GM18861 (cell line): ENCODE measurements around the gene ADGRD1.

Source experiments
- ATAC-seq: cut with Tn5 transposase; IDR thresholded peaks from one replicate; pipeline ENCODE4 v1.9.1; 2021; ENCODE audit not compliant: unreplicated experiment

The ADGRD1 gene

DNA sequence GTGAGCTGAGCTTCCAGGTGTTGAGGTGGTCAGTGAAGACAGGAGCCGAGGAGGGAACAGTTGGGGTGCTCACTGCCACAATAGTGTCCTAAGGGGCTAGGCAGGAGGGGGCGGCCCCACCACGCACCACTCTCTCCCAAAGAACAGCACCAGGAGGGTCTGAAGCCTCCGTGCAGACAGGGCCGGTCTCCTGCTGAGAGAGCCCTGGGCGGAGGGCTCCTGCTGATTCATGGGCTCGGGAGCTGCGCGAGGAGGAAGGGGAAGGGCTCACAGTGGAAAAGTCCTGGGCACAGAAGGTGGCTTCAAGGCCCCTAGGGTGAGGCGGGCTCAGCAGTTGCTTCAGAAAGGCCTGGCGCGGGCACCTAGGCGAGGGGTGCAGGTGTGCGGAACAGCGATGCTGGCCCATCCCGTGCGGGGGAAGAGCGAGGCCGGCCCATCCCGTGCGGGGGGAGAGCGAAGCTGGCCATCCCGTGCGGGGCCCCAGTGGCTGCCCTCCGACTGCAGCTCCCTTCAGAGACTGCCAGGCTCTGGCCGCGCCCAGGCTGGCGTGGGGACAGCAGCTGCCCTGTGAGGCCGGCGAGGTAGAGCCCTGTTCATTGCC is 176.7 kb downstream of the ADGRD1 start:
- no peak for ATAC-seq

DNA sequence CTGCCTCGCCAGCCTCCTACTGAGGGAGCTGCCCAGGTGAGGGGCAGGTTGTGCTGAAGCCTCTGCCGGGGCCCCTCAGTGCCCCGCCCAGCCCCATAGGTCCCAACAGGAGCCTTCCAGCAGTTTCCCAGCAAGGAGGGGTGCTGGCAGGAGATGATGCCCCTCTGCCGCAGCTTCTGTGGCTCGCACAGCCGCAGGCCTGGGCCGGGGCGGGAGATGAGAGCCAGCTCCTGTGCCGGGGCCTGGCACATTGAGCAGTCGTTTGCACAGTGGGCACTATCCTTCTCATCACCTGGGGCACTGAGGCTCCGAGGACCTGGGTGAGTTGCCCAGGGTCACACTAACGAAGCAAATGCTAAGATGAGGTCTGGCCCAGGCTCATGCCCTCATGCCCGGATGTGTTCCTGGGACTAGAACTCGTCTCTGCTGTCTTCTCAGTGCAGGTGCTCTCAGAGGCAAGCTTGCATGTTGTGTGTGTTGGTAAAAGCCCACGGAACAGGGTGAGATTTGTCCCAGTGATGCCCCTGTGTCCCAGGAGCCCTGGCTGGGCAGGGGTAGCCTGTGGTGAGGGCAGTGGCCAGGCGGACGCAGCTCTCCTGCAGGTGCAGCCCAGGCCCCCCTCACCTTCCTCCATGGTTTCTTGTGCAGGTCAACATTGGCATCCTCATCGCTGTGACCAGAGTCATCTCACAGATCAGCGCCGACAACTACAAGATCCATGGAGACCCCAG is 177.5 kb downstream of the ADGRD1 start:
- ATAC-seq, result no peak

GRCh38 chr12:131131808-131132117 is 178.1 kb downstream of the ADGRD1 start:
- ATAC-seq, result no peak

GRCh38 chr12:131132118-131132892 is 178.6 kb downstream of the ADGRD1 start:
- ATAC-seq, result no peak

DNA sequence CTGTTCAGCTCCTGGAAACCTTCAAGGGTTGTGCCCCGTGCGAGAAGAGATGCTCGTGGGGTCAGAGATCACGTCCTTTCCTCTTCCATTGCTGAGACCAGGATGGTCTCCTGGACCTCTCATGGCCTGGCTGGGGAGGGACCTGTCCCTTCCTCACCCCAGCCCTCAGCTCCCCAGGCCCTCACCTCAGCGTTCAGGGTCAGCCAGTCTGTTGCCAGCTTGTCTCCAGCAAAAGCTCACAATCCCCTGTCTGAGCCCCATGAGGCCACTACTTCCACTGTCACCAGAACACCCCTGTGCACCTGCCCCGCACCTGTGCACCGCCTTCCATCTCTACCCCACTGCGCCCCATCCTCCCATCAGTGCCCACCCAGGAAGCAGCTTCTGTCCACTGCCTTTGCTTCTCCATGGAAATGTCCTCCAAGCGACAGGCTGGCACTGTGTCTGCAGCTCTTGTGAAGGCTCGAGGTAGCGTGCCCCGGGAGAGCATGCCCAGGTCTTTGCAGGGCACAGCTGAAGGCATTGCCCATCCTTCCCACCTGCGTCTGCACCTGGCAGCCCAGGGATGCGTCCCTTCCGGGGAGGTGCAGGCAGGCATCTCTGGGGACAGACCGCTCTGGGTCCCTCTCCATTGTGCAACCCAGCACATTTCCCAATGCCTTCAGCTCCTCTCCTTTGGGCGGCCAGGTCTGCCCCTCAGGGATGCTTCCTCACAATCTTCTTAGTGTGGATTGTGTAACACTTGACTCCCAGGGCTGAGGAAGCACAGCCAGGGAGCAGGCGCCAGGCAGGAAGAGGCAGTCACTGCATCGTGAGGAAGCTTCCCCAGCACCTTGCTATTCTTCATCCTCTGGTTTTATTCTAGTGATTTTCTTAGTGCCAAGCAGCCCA is 179.6 kb downstream of the ADGRD1 start:
- ATAC-seq, result no peak

GRCh38 chr12:131133994-131134393 is 180.3 kb downstream of the ADGRD1 start:
- ATAC-seq, result no peak

DNA sequence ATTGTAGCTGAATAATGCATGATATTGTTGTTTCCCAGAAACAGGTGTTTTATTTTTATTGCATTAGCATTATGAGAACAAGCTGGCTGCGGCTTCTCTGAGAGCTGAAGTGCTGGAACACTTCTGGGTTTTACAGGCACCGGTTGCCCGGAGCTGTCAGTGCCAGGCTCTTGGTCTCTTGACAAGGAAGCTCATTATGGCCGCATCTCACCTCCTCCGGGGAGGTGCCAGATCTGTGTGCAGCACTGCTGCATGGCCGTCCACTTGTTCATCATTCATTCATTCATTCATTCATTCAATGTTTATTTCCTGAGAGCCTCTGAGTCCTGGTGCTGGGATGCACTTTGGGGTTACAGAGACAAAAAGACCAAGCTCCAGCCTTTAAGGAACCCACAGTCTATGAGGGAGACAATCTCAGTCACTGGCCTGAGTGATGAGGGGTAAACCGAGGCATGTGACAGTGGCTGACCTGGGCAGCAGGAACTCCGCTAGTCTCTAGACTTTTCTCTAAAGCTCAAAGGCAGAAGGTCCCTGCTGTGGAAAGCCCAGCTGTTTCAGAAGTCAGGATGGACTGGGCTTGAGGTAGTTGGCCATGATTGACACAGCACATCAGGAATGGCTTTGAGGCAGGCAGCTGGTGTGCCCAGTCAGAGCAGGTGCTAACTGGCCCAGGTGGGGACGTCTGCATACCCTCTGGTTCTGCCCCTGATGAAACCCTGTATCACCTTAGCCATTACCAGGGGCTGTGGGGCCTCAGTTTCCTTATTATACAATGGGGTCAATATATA is 181.0 kb downstream of the ADGRD1 start:
- ATAC-seq, result no peak

- no peak for ATAC-seq
Observed at GRCh38 chr12:131135311-131135785, 181.6 kb downstream of the ADGRD1 start.

DNA sequence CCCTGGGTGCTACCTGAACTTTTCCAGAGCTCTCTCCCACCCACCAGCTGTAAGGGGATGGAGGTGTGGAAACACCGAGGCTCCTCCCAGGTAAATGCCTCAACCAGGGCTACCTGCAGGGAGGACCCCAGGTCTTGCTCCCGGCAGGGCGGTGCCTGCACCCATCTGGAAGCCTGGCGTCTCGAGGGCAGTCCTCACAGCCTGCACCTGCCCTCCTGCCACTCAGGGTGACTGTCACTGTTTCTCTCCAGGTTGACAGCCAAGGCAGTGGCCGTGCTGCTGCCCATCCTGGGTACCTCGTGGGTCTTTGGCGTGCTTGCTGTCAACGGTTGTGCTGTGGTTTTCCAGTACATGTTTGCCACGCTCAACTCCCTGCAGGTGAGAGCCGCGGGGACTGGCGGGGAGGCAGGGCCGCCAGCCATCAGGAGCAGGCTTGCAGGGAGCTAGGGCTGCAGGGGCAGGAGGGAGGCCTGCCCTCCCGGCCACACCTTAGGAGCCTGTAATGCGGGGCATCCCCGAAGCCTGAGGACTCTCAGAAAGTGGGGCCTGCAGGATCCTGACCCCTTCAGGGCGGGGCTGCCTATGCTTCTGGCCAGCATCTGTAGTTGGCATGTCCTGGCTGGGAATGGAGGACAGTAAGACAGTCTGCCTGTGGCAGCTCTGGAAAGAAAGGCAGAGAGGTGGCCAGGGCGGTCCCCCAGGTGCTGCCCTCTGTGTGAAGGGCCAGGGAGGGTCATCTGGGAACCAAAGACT is 182.3 kb downstream of the ADGRD1 start:
- ATAC-seq, result no peak

- no peak for ATAC-seq
Observed at GRCh38 chr12:131136539-131136872, 182.8 kb downstream of the ADGRD1 start.

GRCh38 chr12:131137009-131137835 is 183.5 kb downstream of the ADGRD1 start:
- no peak for ATAC-seq

DNA sequence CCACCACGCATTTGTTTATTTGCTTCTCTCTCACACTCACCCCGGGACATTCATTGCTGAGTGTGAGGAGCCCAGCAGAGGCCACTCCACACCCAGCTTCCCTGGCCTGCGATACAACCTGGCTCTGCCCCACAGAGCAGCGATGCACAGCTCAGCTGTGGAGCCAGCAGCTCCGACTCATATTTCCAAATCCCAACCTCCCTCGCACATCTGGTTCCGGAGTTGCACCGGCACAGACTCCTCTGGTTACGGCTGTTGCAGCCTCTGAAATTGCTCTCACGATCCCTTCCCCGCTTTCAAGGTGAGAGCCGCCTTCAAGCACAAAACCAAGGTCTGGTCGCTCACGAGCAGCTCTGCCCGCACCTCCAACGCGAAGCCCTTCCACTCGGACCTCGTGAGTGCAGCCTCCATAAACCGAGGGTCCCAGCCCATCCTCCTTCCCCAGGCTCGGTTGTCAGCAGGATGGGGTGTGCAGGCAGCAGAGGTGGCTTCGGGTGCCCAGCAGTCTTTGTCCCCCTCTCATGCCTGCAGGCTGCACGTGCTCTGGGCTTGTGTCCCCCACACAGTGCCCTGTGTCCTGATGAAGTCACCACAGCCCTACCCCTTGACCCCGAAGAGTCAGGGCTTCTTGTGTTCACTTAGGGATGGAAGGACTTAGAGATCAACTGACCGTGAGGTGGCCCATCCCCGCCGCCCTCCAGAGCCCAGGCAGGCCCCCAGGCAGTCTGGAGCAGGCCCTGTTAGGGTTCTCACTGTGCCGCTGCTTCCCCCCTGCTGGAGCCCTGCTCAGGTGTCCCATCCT is 184.3 kb downstream of the ADGRD1 start:
- ATAC-seq, result no peak

GRCh38 chr12:131138638-131139362 is 185.1 kb downstream of the ADGRD1 start:
- no peak for ATAC-seq

DNA sequence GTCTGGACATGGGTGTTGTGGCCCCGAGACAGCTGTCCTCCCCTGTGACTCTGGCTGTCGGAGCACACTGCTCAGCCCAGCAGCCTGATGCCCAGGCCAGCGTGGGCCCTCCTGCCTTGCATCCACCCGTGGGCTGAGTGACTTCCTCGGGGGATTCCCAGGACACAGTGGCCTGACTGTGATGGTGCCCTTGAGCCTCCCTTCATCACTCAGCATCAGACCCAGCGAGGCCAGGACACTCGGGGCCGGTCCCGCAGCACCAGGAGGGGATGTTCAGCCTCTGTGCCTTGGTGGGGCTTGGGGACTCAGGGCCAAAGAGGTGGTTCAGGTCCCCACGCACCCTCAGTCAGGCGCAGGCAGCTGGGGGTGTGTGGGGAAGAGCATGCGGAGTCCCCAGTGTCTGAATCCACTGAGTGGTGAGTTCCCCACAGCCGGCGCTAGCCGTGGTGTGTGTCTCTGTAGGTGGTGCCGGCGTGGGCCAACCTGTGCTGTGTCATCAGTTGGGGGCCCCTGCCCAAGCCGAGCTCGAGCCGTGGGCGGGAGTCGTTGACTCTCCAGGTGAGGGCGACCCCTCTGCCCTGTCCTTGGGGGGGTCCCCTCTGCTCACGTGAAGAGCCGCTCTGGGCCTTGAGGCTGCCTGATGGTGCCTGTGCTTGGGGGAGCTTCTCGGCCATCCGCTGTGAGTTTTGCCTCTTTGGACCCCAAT is 185.8 kb downstream of the ADGRD1 start:
- ATAC-seq, result no peak

- ATAC-seq, result no peak
Observed at GRCh38 chr12:131140069-131140435, 186.3 kb downstream of the ADGRD1 start.

GRCh38 chr12:131140697-131141096 is 187.0 kb downstream of the ADGRD1 start:
- no peak for ATAC-seq

DNA sequence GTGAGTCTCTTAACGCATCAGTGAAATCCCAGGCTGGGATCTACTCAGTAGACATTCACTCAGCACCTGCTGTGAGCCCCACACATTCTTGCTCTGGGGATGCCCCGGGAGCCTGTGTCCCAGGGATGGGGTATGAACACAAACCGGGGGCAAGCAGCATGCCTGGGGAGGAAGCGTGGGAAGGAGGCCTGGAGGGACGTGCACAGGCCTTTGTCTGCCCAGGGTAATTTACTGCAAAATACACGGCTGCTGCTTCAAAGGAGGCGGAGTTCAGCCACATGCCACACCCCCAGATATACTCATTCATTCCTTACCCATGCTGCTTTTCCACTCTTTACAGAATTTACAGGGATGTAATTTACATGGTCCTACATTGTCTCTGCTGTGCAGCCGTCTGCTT is 187.8 kb downstream of the ADGRD1 start:
- no peak for ATAC-seq
